GM23338 (cell line): ENCODE measurements around the gene CCDC50. TPM values are rescaled to one million over a fixed set of nuclear protein-coding genes. Genes with fewer than 3 reads are reported as not detected.

Experiments used
- ATAC-seq: fragments of 200-7000 bp; cut with Tn5 transposase; 3 replicates; pipeline ENCODE4 v1.9.1; 2020
- DNase-seq: peaks from one replicate; pipeline ENCODE4 v3.0.0-alpha.2; 2015; ENCODE audit warnings: low spot score
- H2AFZ ChIP-seq: fragments of 200-600 bp; sonication (generic); 2 replicates; pipeline ENCODE4 v1.8.0; 2016; ENCODE audit warnings: antibody characterized with exemption, mild to moderate bottlenecking, moderate library complexity
- H3F3A ChIP-seq: fragments of 200-600 bp; sonication (generic); replicated peaks from 2 replicates; pipeline ENCODE4 v1.8.0; 2017; ENCODE audit warnings: antibody characterized with exemption, mixed run types, low read depth
- H3K27ac ChIP-seq: fragments of 200-600 bp; sonication (generic); 2 replicates; pipeline ENCODE4 v1.6.1; 2016; ENCODE audit warnings: low read depth
- H3K27me3 ChIP-seq: fragments of 200-600 bp; sonication (generic); 2 replicates; pipeline ENCODE4 v1.8.0; 2016; ENCODE audit warnings: mild to moderate bottlenecking, mixed run types, moderate library complexity; ENCODE audit not compliant: insufficient read depth
- H3K36me3 ChIP-seq: fragments of 200-600 bp; sonication (generic); 2 replicates; pipeline ENCODE4 v1.8.0; 2016; ENCODE audit warnings: mild to moderate bottlenecking; ENCODE audit not compliant: insufficient read depth
- H3K4me1 ChIP-seq: fragments of 200-600 bp; sonication (generic); 2 replicates; pipeline ENCODE4 v1.8.0; 2016; ENCODE audit warnings: mild to moderate bottlenecking, moderate library complexity; ENCODE audit not compliant: insufficient read depth
- H3K4me2 ChIP-seq: fragments of 200-600 bp; sonication (generic); 2 replicates; pipeline ENCODE4 v1.7.1; 2017; ENCODE audit warnings: mixed run types
- H3K4me3 ChIP-seq: fragments of 200-600 bp; sonication (generic); 2 replicates; pipeline ENCODE4 v1.6.1; 2016; ENCODE audit warnings: mixed run types
- H3K79me2 ChIP-seq: fragments of 200-600 bp; sonication (generic); replicated peaks from 2 replicates; pipeline ENCODE4 v1.8.0; 2017; ENCODE audit warnings: mild to moderate bottlenecking; ENCODE audit not compliant: insufficient read depth
- H3K9me2 ChIP-seq: fragments of 200-600 bp; sonication (generic); 2 replicates; pipeline ENCODE4 v1.8.0; 2017; ENCODE audit not compliant: insufficient read depth
- H4K20me1 ChIP-seq: fragments of 200-600 bp; sonication (generic); replicated peaks from 2 replicates; pipeline ENCODE4 v1.8.0; 2017; ENCODE audit warnings: mild to moderate bottlenecking; ENCODE audit not compliant: insufficient read depth
- H3K27ac Mint-ChIP-seq: 2 replicates; pipeline ENCODE4 v1.8.0; 2020; ENCODE audit warnings: inconsistent platforms, mild to moderate bottlenecking, moderate library complexity, mixed read lengths
- H3K27me3 Mint-ChIP-seq: 3 replicates; pipeline ENCODE4 v1.8.0; 2022; ENCODE audit warnings: low read depth, mild to moderate bottlenecking, moderate library complexity, mixed read lengths, inconsistent platforms; ENCODE audit not compliant: insufficient read depth, poor library complexity
- H3K36me3 Mint-ChIP-seq: 3 replicates; pipeline ENCODE4 v1.8.0; 2021; ENCODE audit warnings: low read depth, mild to moderate bottlenecking, inconsistent platforms, moderate library complexity, mixed read lengths
- H3K4me1 Mint-ChIP-seq: 3 replicates; pipeline ENCODE4 v1.8.0; 2020; ENCODE audit warnings: mild to moderate bottlenecking, inconsistent platforms, mixed read lengths
- H3K4me3 Mint-ChIP-seq: 3 replicates; pipeline ENCODE4 v1.8.0; 2021; ENCODE audit warnings: moderate library complexity, mild to moderate bottlenecking, inconsistent platforms, mixed read lengths
- H3K9me3 Mint-ChIP-seq: 3 replicates; pipeline ENCODE4 v1.8.0; 2020; ENCODE audit warnings: moderate library complexity, mild to moderate bottlenecking, inconsistent platforms, mixed read lengths
- CREB1 ChIP-seq: fragments of 250-450 bp; sonication (Bioruptor Pico); IDR thresholded peaks from 2 replicates; pipeline ENCODE4 v1.5.0; 2020; ENCODE audit warnings: low read depth, mild to moderate bottlenecking, moderate library complexity
- ETS1 ChIP-seq: IDR thresholded peaks from 2 replicates; pipeline ENCODE4 v1.6.1; 2016; ENCODE audit warnings: antibody characterized with exemption
- JUNB ChIP-seq: IDR thresholded peaks from one replicate; pipeline ENCODE4 v1.6.1; 2016; ENCODE audit warnings: antibody characterized with exemption; ENCODE audit not compliant: unreplicated experiment
- POLR2AphosphoS5 ChIP-seq: IDR thresholded peaks from 2 replicates; pipeline ENCODE4 v1.6.1; 2016; ENCODE audit warnings: antibody characterized with exemption, low read depth
- polyA plus RNA-seq: library from polyadenylated mRNA; unstranded; fragments of >200 nt; fragmentation: Nextera tagmentation; extraction: Ambion mirVana; gene quantifications from 2 replicates; pipeline ENCODE4 v1.2.1, GENCODE V29; 2016
- total RNA-seq: library from RNA; depleted of rRNA; stranded (reverse); fragments of >200 nt; shearing (Covaris generic); gene quantifications from 2 replicates; pipeline ENCODE4 v1.2.3, GENCODE V29; 2014
- TF ChIP-seq, protein P1 (sequence below): IDR thresholded peaks from one replicate; pipeline ENCODE4 v1.6.1; 2018; ENCODE audit warnings: antibody characterized with exemption; ENCODE audit not compliant: unreplicated experiment
- TF ChIP-seq, protein P2 (sequence below), 2 experiments: fragments of 200-600 bp in 1 of 2; sonication (generic) in 1 of 2; conservative IDR thresholded peaks; 2 replicates each; pipeline versions ENCODE4 v1.5.1 to v1.6.1; 2016 to 2017; ENCODE audit warnings: antibody characterized with exemption in 2 of 2, low read depth in 2 of 2, mild to moderate bottlenecking in 2 of 2, moderate library complexity in 1 of 2

CCDC50 gene
- total and polyA plus RNA-seq, 2 experiments from 2014 or later, result 22.4 to 25.4 TPM

- TF ChIP-seq, protein P1, sequence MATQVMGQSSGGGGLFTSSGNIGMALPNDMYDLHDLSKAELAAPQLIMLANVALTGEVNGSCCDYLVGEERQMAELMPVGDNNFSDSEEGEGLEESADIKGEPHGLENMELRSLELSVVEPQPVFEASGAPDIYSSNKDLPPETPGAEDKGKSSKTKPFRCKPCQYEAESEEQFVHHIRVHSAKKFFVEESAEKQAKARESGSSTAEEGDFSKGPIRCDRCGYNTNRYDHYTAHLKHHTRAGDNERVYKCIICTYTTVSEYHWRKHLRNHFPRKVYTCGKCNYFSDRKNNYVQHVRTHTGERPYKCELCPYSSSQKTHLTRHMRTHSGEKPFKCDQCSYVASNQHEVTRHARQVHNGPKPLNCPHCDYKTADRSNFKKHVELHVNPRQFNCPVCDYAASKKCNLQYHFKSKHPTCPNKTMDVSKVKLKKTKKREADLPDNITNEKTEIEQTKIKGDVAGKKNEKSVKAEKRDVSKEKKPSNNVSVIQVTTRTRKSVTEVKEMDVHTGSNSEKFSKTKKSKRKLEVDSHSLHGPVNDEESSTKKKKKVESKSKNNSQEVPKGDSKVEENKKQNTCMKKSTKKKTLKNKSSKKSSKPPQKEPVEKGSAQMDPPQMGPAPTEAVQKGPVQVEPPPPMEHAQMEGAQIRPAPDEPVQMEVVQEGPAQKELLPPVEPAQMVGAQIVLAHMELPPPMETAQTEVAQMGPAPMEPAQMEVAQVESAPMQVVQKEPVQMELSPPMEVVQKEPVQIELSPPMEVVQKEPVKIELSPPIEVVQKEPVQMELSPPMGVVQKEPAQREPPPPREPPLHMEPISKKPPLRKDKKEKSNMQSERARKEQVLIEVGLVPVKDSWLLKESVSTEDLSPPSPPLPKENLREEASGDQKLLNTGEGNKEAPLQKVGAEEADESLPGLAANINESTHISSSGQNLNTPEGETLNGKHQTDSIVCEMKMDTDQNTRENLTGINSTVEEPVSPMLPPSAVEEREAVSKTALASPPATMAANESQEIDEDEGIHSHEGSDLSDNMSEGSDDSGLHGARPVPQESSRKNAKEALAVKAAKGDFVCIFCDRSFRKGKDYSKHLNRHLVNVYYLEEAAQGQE, result no peak
- TF ChIP-seq ETS1 (no peak), JUNB (no peak), CREB1 (CRISPR knock-in tag) (no peak)
- TF ChIP-seq, protein P2, sequence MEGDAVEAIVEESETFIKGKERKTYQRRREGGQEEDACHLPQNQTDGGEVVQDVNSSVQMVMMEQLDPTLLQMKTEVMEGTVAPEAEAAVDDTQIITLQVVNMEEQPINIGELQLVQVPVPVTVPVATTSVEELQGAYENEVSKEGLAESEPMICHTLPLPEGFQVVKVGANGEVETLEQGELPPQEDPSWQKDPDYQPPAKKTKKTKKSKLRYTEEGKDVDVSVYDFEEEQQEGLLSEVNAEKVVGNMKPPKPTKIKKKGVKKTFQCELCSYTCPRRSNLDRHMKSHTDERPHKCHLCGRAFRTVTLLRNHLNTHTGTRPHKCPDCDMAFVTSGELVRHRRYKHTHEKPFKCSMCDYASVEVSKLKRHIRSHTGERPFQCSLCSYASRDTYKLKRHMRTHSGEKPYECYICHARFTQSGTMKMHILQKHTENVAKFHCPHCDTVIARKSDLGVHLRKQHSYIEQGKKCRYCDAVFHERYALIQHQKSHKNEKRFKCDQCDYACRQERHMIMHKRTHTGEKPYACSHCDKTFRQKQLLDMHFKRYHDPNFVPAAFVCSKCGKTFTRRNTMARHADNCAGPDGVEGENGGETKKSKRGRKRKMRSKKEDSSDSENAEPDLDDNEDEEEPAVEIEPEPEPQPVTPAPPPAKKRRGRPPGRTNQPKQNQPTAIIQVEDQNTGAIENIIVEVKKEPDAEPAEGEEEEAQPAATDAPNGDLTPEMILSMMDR (conservative IDR thresholded peaks at IDR 0.05; ENCODE audit: low read depth in 2 of 2), result no peak
Observed at GRCh38 chr3:191301017-191301416, 28.2 kb upstream of the CCDC50 start (continued).

- Histone ChIP-seq H4K20me1 (no peaks in the 10 kb centered on the region), H3K4me1 (peaks cover 12% of the 10 kb centered on the region), H3K4me3 (no peak overlapping the region), H3K79me2 (no peaks in the 10 kb centered on the region), H2AFZ (no peak overlapping the region), H3K4me2 (no peak overlapping the region), H3K9me2 (no peaks in the 10 kb centered on the region), H3K27me3 (no peaks in the 10 kb centered on the region), H3K36me3 (no peaks in the 10 kb centered on the region), H3K27ac (no peak overlapping the region), H3F3A (no peaks in the 10 kb centered on the region)
- Mint-ChIP-seq H3K27me3 (peaks cover 5% of the 10 kb centered on the region), H3K4me3 (no peak overlapping the region), H3K4me1 (peaks cover 22% of the 10 kb centered on the region), H3K36me3 (no peaks in the 10 kb centered on the region), H3K27ac (no peak overlapping the region), H3K9me3 (no peaks in the 10 kb centered on the region)
- TF ChIP-seq, protein P1, result no peak
- no peak for TF ChIP-seq POLR2AphosphoS5
- peak; percentile 73 for DNase-seq
- ATAC-seq, result peak; percentile 84
Observed at GRCh38 chr3:191301782-191302411, 27.3 kb upstream of the CCDC50 start.
